PC-9 (cell line): Measurements from ENCODE around the gene SGCD. TPM values are rescaled to one million over a fixed set of nuclear protein-coding genes. Genes with fewer than 3 reads are reported as not detected.

Experiments
- BruUV-seq: library from RNA; stranded (reverse); fragments of 400-500 nt; replicated peaks from 2 replicates; lab custom pipeline; 2021; lab: Mats Ljungman, UMichigan
- CTCF ChIA-PET: fragments of 300-600 bp; sonication (Branson Sonifier 250); formaldehyde crosslinking; loops from one replicate; lab custom pipeline; 2022; ENCODE audit warnings: antibody characterized with exemption; lab: Charles Lee
- POLR2A ChIA-PET: fragments of 300-600 bp; sonication (Branson Sonifier 250); formaldehyde crosslinking; loops from one replicate; lab custom pipeline; 2022; ENCODE audit warnings: antibody characterized with exemption; ENCODE audit not compliant: unreplicated experiment; lab: Charles Lee
- DNase-seq, 2 experiments: peaks; one replicate each; pipeline versions ENCODE4 v3.0.0 to v3.0.0-alpha.2; 2015 to 2022; ENCODE audit warnings: mixed read lengths in 1 of 2
- H2AFZ ChIP-seq: fragments of 200-600 bp; sonication (generic); 2 replicates; pipeline ENCODE4 v1.8.1; 2017; ENCODE audit warnings: antibody characterized with exemption
- H3F3A ChIP-seq: fragments of 200-600 bp; sonication (generic); 2 replicates; pipeline ENCODE4 v1.8.1; 2017; ENCODE audit warnings: antibody characterized with exemption, mild to moderate bottlenecking, low read depth; ENCODE audit not compliant: insufficient read depth
- H3K27ac ChIP-seq: fragments of 200-600 bp; sonication (generic); 2 replicates; pipeline ENCODE4 v1.6.1; 2016; ENCODE audit warnings: mixed run types
- H3K27me3 ChIP-seq: fragments of 200-600 bp; sonication (generic); 2 replicates; pipeline ENCODE4 v1.6.1; 2016; ENCODE audit warnings: low read depth, mixed run types; ENCODE audit not compliant: insufficient read depth
- H3K36me3 ChIP-seq: fragments of 200-600 bp; sonication (generic); 2 replicates; pipeline ENCODE4 v1.6.1; 2016; ENCODE audit warnings: low read depth, mixed run types
- H3K4me1 ChIP-seq: fragments of 200-600 bp; sonication (generic); replicated peaks from 2 replicates; pipeline ENCODE4 v1.6.1; 2016; ENCODE audit warnings: mixed run types; ENCODE audit not compliant: insufficient read depth
- H3K4me2 ChIP-seq: fragments of 200-600 bp; sonication (generic); 2 replicates; pipeline ENCODE4 v1.6.1; 2017; ENCODE audit warnings: mixed run types
- H3K4me3 ChIP-seq: fragments of 200-600 bp; sonication (generic); 2 replicates; pipeline ENCODE4 v1.6.1; 2016; ENCODE audit warnings: mixed run types
- H3K79me2 ChIP-seq: fragments of 200-600 bp; sonication (generic); 2 replicates; pipeline ENCODE4 v1.6.1; 2017; ENCODE audit warnings: low read depth, mixed run types
- H3K9me2 ChIP-seq: fragments of 200-600 bp; sonication (generic); 2 replicates; pipeline ENCODE4 v1.8.1; 2017; ENCODE audit warnings: mild to moderate bottlenecking; ENCODE audit not compliant: insufficient read depth
- H3K9me3 ChIP-seq: fragments of 200-600 bp; sonication (generic); 2 replicates; pipeline ENCODE4 v1.8.1; 2016; ENCODE audit warnings: low read depth; ENCODE audit not compliant: insufficient read depth
- H4K20me1 ChIP-seq: fragments of 200-600 bp; sonication (generic); 2 replicates; pipeline ENCODE4 v1.8.1; 2017; ENCODE audit not compliant: insufficient read depth
- EZH2 ChIP-seq: fragments of 200-600 bp; sonication (generic); IDR thresholded peaks from 2 replicates; pipeline ENCODE4 v1.8.0; 2017; ENCODE audit warnings: antibody characterized with exemption, low read depth
- intact Hi-C: fragments of 100-400 bp; cut with micrococcal nuclease; formaldehyde crosslinking; loops from one replicate; pipeline ENCODE4 v1.10.0; 2022; ENCODE audit not compliant: unreplicated experiment
- total RNA-seq: library from RNA; stranded (reverse); gene quantifications from 2 replicates; pipeline ENCODE4 v1.2.3, GENCODE V29; 2021
- TF ChIP-seq, protein P1 (sequence below): fragments of 200-600 bp; sonication (generic); conservative IDR thresholded peaks from 2 replicates; pipeline ENCODE4 v1.6.1; 2017; ENCODE audit warnings: mixed run types, antibody characterized with exemption, mild to moderate bottlenecking, moderate library complexity

Gene SGCD
- total RNA-seq, 1 experiment from 2014 or later = not detected

DNA sequence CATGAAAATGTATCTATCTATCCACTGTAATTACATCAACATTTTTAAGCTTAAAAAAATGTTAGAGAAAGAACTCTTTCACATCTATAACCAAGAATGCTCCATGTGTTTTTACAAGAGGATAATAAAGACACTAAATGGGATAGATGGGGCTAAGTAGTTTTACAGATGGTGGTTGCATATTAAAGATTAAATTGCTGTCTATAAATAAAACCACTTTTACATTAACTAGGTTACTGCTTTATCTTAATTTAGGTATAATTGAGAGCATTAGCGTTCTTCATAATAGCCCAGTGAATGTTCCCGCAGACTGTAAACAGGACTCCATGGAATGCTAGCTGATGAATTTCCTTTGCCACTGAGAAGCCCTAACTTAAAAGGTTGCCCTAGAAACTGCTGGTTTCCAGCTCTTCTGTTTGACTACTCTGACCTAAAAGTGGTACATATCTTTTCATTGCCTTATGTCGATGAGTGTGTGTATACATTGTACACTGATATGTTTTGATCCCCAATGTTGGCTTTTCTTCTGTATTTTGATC lies 117.9 kb downstream of the SGCD start:
- TF ChIP-seq EZH2 = no peak
- TF ChIP-seq, protein P1, sequence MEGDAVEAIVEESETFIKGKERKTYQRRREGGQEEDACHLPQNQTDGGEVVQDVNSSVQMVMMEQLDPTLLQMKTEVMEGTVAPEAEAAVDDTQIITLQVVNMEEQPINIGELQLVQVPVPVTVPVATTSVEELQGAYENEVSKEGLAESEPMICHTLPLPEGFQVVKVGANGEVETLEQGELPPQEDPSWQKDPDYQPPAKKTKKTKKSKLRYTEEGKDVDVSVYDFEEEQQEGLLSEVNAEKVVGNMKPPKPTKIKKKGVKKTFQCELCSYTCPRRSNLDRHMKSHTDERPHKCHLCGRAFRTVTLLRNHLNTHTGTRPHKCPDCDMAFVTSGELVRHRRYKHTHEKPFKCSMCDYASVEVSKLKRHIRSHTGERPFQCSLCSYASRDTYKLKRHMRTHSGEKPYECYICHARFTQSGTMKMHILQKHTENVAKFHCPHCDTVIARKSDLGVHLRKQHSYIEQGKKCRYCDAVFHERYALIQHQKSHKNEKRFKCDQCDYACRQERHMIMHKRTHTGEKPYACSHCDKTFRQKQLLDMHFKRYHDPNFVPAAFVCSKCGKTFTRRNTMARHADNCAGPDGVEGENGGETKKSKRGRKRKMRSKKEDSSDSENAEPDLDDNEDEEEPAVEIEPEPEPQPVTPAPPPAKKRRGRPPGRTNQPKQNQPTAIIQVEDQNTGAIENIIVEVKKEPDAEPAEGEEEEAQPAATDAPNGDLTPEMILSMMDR = no peak
- H3K27me3 ChIP-seq = peaks cover 9% of the 10 kb centered on the region; the same call in 1 of the 2 replicates
- POLR2A ChIA-PET = no interaction called here
- H4K20me1 ChIP-seq = no peaks in the 10 kb centered on the region
- H3K9me2 ChIP-seq = no peaks in the 10 kb centered on the region
- no peaks in the 10 kb centered on the region for H3K4me1 ChIP-seq
- no peaks in the 10 kb centered on the region for H3K79me2 ChIP-seq
- DNase-seq = no peak
- intact Hi-C loops = loop anchor here (5.0 kb wide), 1 partner anchor 847 kb away; no protein-coding TSS in a partner anchor
- H3K4me2 ChIP-seq = no peak overlapping the region
- CTCF ChIA-PET = no interaction called here
- no peak overlapping the region for H3K4me3 ChIP-seq
- no peaks in the 10 kb centered on the region for H3F3A ChIP-seq
- H3K9me3 ChIP-seq = no peaks in the 10 kb centered on the region
- BruUV-seq = no TSS peak
- no peaks in the 10 kb centered on the region for H3K36me3 ChIP-seq
- H3K27ac ChIP-seq = no peak overlapping the region
- H2AFZ ChIP-seq = no peak overlapping the region

DNA sequence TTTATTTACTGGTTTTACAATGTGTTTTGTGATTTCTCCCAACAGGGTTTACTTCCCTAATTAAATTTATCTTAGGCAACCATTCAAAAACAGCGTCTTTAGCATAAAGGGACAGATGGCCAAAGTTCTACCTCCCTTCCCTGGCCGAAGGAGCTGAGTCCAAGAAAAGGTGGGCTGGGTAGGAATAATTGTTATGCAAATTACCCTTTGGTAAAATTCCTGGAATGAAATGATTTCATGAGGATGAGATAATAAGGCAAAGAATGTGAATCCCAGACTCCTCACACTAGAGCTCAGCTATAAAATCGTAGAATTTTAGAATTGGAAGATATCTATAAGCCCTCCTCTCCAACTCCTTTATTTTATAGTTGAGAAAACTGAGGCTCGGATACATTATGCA lies 119.6 kb downstream of the SGCD start:
- Histone ChIP-seq H3K79me2 (no peaks in the 10 kb centered on the region), H3K4me1 (no peaks in the 10 kb centered on the region), H3K27ac (no peak overlapping the region), H3K4me2 (no peak overlapping the region), H3K36me3 (no peaks in the 10 kb centered on the region), H3F3A (no peaks in the 10 kb centered on the region), H4K20me1 (no peaks in the 10 kb centered on the region), H3K9me2 (no peaks in the 10 kb centered on the region), H2AFZ (no peak overlapping the region), H3K27me3 (peaks cover 9% of the 10 kb centered on the region; the same call in 1 of the 2 replicates), H3K4me3 (no peak overlapping the region), H3K9me3 (no peaks in the 10 kb centered on the region)
- no TSS peak for BruUV-seq
- CTCF ChIA-PET = no interaction called here
- DNase-seq = no peak
- no peak for TF ChIP-seq EZH2
- TF ChIP-seq, protein P1 = no peak
- POLR2A ChIA-PET = no interaction called here
- intact Hi-C loops = no loop called here

DNA sequence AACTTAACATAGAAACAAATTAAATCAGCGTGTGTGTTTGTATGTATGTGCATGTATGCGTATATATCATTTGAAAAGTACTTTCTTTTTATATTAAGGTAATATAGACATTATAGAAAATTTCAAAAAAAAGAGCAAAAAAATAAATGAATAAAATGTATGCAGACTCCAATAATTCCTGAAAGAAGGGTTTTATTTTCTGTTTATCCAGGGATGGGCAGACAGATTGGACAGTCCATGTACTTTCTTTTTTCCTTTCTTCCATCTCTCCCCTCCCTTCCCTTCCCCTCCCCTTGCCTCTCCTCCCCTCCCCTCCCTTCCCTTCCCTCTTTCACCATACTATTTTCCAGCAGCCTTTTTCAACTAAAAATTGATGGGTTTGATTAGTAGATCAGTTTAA lies 123.8 kb downstream of the SGCD start:
- Histone ChIP-seq H2AFZ (no peak overlapping the region), H4K20me1 (no peaks in the 10 kb centered on the region), H3K27me3 (no peaks in the 10 kb centered on the region), H3K9me3 (no peaks in the 10 kb centered on the region), H3K27ac (no peak overlapping the region), H3K79me2 (no peaks in the 10 kb centered on the region), H3K4me1 (no peaks in the 10 kb centered on the region), H3K36me3 (no peaks in the 10 kb centered on the region), H3F3A (no peaks in the 10 kb centered on the region), H3K4me2 (no peak overlapping the region), H3K4me3 (no peak overlapping the region), H3K9me2 (no peaks in the 10 kb centered on the region)
- DNase-seq = no peak
- ChIA-PET CTCF (no interaction called here), POLR2A (no interaction called here)
- TF ChIP-seq, protein P1 = no peak
- TF ChIP-seq EZH2 = no peak
- no TSS peak for BruUV-seq
- intact Hi-C loops = no loop called here
